NCI-H2196 treated with DMSO at 0.1 percent for 48 hours (cell line): ENCODE results near the gene CMIP.

Source experiments
- DNase-seq: peaks from one replicate; lab custom pipeline; 2025; ENCODE audit not compliant: unreplicated experiment; lab: John Stamatoyannopoulos, UW

The CMIP gene

DNA sequence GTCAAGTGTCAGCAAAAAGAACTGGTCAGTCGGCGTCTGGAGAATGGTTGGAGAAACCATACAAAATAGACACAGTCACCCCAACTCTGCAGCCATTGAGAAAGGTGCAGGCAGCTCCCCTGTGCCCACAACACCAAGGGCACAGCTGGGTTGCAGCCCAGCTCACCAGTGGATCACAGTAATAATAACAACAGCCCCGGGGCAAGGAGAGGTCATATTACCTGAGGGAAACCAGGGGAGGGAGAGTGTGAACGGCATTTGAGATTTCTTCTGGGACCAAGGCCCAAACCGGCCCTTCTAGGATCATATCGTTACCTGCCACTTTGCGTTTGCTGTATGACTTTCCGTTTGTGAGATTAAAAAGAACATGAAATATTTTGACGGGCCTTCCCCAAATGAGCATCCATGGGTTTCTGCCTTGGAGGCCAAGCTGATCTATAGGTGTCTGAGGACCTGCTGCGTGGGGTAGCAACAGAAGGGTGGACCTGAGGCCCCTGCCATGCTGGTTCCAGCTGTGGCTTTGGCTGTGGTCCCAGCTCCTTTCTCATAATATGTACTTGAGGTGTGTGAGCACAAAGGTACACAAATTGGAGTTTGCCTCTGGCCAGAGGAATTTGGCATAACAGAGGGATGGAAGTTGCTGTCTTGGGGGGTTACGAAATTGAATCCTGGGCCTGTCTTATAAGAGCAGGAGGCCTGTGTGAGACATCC lies 154.6 kb downstream of the CMIP start:
- DNase-seq: peak; percentile 13

DNA sequence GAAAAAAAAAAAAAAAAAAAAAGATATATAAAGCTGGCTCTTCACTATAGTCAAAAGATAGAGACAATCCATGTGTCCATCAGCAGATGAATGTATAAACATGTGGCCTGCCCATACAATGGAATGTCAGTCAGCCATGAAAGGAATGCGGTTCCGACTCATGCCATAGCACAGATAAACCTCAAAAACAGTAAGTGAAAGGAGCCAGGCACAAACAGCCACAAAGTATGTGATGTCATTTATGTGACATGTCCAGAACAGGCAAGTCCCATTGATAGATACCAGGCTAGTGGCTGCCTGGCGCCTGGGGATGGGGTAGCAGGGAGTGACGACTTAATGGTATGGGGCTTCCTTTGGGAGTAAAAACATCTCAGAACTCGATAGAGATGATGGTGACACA lies 155.7 kb downstream of the CMIP start:
- no peak for DNase-seq

DNA sequence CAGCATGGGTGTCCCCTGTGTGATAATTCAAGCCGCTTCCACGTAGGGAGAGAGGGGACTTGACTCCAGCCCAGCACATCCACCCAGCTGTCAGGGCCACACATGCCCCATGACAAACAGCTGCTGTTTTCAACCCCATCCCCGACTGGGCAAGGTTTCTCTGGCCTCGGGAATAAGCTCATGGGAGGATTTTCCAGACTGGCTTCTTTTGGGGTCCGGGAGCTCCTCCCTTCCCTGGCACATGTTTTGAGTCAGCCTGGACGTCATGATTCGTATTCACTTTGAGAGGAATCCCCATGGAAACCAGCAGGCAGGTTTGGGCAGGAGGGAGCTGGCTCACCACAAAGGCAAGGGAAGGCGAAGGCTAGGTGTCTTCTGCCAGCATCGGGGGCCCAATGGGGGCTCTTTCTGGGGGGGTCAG lies 156.4 kb downstream of the CMIP start:
- DNase-seq: no peak

DNA sequence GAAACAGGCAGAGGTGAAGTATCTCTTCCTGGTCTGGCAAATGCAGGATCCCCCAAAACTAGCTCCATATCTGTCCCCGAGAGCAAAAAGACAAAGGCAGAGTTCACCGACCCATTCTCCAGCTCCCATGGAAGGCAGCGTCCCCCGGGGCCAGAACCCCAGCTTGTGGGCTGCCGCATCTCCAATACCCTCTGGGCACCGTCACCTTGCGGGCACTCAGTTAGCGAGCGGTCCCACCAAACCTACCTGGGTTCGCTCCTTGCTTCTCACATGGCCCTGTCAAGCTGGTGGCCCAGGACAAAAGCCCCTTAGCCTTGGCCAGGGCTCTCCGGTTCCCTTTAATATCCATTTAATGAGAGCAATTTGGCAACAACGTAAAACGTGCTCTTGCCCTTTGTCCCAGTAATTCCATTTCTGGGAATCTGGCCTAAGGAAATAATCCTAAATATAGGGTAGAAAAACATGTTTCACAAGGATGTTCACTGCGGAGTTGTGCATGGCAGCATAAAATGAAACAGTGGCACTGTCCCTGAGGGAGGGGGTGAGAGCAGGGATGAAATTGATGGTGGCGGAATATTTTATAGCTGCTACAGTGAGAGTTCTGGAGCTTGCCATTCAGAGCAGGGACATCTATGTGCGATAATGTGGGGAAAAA lies 157.1 kb downstream of the CMIP start:
- DNase-seq: no peak

DNA sequence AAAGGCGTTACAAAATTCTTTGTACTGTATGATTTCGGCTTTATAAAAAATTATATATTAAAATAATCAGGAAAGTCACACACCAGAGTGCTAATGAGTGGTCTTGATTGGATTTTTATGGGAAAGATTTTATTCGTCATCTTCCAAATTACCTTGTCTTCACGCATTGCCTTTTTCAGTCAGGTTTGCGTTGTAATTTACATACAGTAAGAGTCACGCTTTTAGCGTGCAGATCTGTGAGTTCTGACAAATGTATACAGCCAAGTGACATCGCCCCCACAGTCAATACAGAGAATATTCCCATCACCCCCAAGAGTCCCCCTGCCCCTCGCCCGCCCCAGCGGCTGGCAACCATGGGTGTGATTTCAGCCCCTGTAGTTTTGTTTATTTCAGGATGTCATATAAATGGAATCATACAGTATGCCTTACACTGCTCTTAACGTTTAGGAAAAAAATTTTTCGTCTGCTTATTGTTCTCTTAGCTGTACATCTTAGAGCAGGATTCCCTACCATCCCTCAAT lies 157.7 kb downstream of the CMIP start:
- DNase-seq: no peak

DNA sequence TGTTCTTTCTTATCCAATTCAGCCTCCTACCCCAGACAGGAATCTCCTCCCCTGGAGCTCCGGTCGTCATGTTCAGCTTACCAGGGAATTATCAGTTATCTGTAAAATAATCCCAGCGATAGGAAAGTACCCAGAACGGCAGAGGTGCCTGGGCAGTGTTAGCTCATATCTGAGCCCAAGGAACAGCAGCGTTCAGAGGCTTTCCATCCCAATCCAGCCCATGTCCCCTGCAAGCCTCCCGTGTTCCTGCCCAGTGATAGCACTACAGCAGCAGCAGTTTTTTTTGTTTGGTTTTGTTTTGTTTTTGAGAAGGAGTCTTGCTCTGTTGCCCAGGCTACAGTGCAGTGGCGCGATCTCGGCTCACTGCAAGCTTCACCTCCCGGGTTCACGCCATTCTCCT lies 158.2 kb downstream of the CMIP start:
- DNase-seq: no peak

DNA sequence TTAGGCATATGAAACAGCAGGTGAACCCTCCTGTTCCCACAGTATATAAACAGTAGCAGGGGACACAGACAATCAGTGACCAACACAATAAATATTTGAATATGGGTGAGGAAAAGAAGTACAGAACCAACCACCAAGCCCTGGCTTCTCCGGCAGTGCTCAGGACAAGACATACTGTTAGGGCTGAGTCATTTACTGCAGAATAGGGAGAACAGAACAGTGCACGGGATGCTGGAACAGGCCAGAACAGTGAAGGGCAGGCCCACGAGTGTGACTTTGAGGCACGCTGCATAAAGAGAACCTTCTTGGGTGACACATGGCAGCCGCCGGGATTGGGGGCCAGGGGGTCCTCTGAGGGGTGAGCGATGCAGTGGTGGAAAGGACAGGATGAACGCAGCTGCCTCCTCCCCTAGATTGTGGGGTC lies 160.4 kb downstream of the CMIP start:
- no peak for DNase-seq

DNA sequence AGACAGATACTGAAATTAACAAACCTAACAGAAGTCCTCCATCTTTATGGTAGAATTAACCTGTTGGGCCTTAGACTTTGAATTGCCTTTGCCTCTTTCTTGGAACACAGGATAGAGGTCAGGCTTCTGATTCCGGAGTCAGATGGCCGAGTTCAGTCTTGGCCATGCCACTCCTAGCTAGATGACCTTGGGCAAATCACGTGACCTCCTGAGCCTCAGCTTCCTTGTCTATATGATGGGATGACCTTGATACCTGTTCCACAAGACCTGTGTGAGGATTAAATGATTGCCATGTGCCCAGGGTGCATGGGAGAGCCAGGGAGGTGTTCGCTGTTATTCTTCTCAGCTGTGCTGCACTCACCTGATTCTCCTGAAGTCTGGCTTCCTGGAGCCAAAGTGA lies 161.4 kb downstream of the CMIP start:
- no peak for DNase-seq

DNA sequence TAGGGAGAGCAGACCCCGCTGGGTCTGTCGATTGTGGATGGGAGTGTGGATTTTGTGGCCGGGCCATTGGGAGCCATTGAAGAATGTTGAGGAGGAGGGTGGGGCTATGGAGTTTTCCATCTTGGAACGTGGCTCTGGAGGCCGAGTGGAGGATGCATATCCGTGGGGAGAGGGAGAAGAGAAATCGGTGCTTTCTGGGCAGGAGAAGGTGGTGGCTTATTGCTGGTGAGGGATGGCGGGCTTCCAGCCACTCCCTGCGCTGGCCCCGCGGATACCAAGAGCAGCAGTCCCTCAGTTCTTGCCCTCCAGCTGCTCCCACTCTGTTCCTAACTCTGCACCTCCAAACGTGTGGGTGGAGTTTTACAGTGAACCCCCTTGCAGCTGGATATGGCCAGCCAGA lies 162.4 kb downstream of the CMIP start:
- DNase-seq: no peak

DNA sequence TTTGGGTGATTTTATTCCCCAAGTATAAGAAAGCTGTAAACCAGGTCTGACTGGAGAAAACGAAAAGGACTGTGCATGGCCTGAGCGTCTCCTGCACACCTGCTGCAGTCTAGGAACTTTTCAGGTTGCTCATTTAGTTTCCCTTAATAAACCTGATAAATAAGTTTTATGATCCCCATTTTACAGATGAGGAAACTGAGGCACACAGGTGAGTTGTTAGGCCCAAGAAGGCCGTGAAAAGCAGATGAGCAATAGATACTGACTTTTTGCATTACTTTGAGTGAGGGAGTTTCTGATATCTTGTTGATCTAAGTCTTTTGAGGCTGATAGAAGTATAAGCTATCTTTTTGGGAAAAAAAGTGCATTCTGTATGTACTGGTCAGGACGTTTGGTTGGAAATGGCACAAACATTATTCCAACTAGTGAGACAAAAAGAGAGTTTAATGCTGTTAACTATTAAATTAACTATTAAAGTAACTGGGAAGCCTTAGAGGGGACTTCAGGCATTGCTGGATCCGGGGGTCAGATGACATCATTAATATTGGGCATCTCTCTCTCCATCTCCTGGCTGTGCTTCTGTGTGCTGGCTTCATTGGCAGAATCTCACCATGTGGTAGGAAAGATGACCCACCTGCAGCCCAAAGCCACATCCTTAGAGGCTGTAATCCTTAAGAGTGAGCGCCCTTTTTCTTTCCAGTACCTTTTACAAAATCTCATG lies 163.4 kb downstream of the CMIP start:
- no peak for DNase-seq

DNA sequence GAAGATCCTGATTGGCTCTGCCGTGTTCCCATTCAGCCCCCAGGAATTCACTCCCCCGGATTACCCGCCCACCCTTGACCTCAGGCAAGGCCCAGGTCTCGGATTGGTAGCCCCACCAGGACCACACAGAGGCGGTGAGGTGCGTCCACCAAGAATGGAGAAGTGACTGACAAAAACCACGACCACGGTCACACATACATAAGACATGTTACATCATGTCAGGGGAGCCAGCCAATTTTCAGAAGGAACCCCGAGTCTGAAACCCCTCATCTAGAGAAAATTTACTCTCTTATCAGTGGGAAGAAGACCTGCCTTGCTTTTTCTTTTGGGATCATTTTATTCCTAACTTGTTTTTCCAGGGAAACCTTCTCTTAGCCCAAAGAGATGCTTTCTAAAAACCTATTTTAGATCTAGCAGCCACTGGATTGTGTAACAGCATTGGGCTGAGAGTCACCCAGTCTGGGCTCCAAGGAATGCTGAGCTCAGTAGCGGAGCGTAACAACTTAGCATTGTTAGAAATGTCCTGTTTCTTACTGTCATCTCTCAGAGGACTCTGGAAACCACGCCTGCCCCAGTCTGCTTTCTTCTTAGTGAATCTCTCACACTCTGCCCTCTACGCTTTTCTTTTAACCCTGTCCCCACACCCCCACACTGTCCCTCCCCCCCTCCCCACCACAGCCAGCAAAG lies 164.1 kb downstream of the CMIP start:
- DNase-seq: no peak

DNA sequence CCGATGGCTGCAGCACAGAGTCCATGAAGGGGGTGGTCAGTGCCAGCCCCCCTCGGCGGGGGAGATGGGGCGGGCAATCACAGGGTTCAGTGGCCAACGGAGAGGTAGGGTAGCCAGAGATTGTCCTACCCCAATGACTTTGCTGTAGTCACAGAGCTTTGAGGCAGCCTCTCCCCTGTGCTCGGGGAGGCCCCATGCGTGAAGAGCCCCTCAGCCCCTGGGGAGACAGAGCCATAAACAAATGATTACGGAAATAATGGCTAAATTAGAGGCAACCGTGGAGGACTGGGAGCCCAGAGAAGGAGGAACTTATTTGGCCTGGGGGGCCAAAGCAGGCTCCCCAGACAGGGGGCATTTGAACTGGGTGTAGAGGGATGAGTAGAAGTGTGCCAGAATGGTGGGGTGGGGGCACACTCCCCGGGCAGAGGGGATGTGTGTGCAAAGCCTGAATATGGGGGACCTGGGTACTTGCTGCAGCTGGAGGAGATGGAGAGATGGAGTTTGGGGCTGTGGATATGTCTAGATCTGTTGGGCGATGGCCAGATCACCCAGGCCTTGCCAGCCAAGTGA lies 164.8 kb downstream of the CMIP start:
- no peak for DNase-seq

DNA sequence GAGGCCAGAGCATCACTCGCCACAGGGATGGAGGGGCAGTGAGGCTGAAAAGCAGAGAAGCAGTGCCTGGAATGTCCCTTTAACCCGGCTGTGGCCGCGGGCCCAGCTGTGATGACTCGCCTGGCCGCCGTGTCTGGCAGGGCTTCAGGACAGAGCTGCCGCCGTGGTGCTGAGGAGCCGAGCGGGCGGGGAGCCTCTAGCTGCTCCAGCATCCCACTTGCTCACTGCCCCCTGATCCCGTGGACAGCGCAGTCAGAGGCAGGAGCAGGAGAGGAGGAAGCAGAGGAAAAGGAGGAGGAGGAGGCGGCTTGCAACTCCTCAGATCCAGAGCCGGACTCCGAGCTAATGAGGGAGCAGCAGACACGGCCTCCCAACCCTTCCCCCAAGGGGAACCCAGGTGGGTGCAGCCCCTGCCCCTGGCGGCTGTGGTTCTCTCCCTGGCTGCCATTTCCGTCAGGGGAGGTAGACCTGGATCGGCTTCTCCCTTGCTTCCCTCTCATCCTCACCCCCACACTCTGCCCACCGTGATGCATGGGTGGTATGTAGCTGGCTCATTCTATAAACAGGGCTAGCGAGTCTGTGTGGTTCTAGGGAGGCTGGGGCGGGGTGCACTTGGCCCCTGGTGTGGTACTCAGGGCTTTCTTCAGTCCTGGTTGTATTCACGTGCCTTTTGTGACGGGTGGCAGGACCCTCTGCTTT lies 165.7 kb downstream of the CMIP start:
- DNase-seq: no peak

DNA sequence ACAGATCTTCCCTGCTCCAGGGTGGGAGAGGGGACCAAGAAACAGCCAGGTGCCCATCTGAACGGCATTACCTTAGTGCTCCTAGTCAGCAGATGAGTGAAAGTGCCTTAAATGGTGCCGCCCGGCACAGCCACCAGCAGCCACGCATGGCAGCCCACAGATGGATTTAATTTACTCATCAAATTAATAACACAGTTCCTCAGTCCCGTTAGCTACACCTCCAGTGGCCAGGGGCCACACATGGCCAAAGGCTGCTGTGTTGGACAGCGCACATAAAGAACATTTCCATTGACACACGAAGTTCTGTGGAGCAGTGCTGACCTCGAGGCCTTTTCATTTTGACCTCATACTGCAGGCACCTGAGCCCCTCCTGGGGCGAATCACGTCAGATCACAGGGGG lies 166.3 kb downstream of the CMIP start:
- no peak for DNase-seq

DNA sequence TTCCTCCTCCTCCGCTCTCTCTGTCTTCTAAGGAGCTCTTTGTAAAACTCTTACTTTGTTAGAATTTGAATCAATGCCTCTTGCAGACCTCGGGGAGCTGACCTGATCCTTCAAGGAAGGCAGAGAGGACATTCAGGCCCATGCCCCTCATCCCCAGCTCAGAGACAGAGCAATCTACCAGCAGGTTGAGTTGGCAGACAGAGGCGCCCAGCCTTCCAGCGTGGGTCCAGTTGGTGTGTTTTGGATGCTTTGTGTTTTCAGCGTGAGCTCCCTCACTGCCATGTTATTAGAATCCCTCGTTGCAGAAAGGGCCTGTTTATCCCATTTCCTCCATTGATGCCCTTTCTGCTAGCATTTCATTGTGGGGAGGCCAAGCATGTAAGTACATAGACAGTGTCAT lies 167.1 kb downstream of the CMIP start:
- no peak for DNase-seq

DNA sequence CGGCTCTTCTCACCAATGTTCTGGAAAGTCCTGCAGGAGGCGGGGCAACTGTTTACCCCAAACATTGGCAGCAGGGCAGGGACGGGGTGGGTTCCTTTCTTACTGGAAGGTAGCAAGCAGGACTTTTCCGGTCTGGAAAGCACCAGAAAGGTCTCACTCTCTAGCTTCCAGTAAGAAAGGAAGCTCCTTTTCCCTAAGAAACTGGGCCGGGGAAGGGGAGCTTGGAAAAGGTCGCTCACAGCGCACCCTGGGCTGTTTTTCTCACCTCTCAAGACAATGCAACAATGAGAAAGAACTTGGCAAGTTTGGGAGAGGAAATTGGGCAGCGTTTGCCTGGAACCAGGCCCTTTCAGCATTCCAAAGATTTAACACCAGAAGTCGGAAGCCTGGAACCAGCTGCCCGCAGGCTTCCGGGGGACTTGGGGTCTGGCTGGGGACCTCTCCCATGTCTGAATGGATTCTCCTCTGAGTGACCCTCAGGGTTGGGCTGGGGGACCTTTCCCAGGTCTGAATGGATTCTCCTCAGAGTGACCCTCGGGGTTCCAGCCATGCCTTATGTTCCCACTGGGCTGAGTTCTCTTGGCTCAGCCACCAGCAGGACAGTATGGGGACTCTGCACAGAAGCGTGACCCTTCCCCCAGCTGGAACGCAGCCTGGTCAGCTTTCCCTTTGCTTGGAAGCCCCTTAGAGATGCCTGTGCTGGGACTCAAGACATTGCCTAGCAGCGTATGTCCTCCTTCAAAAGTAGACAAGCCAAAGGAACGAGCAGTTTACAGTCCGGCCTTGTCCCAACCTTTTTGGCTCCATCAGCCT lies 167.9 kb downstream of the CMIP start:
- no peak for DNase-seq

DNA sequence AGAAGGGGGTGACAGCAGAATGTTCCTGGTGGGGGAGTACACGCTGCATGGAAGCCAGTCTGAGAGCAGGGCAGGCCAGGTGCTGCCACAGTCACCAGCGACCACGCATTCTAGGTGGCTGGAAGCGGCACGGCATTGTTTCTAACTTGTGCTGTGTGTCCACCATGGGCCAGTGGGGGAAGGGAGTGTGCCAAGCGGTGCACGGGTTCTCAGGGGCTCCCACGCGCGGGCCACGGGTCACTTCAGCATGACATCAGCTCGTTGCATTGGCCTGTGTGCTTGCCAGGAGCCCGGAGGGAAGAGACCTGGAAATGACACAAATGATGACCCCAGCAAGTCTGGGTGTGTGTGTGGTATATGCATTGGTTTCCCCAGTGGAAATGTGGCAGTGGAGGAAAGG lies 169.6 kb downstream of the CMIP start:
- DNase-seq: no peak

DNA sequence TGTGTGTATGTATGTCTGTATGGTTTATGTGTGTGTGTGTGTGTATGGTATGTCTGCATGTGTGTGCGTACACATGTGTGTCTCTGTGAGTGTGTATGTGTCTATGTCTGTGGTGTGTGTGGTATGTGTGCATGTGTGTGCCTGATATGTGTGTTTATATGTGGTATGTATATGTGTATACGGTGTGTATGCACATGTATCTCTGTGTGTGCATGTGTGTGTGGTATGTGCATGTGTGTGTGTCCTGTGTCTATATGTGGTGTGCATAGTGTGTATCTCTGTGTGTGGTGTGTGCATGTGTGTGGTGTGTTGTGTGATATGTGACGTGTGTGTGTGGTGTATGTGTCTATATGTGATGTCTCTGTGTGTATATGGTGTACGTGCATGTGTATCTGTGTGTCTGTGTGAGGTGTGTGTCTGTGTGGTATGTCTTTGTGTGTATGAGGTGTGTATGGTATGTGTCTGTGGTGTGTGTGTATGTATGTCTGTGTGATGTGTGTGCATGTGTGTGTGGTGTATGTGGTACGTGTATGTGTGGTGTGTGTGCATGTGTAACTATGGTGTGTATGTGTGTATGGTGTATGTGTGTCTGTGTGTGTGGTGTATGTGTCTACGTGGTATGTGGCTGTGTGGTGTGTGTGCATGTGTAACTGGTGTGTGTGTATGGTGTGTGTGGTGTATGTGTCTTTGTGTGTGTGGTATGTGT lies 170.2 kb downstream of the CMIP start:
- DNase-seq: no peak

DNA sequence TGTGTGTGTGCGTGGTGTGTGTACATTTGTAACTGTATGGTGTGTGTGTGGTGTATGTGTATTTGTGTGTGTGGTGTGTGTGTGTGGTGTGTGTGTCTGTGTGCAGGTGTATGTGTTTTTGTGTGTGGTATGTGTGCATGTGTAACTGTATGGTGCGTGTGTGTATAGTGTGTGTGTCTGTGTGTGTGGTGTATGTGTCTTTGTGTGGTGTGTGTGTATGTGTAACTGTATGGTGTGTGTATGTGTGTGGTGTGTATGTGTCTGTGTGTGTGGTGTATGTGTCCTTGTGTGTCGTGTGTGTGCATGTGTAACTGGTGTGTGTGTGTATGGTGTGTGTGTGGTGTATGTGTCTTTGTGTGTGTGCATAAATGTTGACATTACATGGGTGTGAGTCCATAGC lies 170.8 kb downstream of the CMIP start:
- no peak for DNase-seq
